BLaER1 treated with 17β-estradiol and CSF1 and Interleukin-3, amounts not matched to agents 10 nM and 100 nM (cell line): ENCODE measurements around the gene CABYR.
A peak's percentile ranks its signal among the peaks of the same experiment; 100 is the strongest.

ENCODE experiments used
- H3K27ac ChIP-seq, 11 experiments: shearing (Covaris generic); formaldehyde crosslinking; 2 replicates each; pipeline ENCODE4 v1.8.1; 2022
- H3K27me3 ChIP-seq, 11 experiments: shearing (Covaris generic); formaldehyde crosslinking; 2 replicates each; pipeline ENCODE4 v1.8.1; 2022
- H3K36me3 ChIP-seq, 11 experiments: shearing (Covaris generic); formaldehyde crosslinking; 2 replicates each; pipeline ENCODE4 v1.8.1; 2022
- H3K4me1 ChIP-seq, 10 experiments: shearing (Covaris generic); formaldehyde crosslinking; 2 replicates each; pipeline ENCODE4 v1.8.1; 2022
- H3K4me2 ChIP-seq, 11 experiments: shearing (Covaris generic); formaldehyde crosslinking; 2 replicates each; pipeline ENCODE4 v1.8.1; 2022
- H3K4me3 ChIP-seq, 10 experiments: shearing (Covaris generic); formaldehyde crosslinking; 2 replicates each; pipeline ENCODE4 v1.8.1; 2022
- H3K9ac ChIP-seq, 11 experiments: shearing (Covaris generic); formaldehyde crosslinking; 2 replicates each; pipeline ENCODE4 v1.8.1; 2022
- H3K9me3 ChIP-seq, 11 experiments: shearing (Covaris generic); formaldehyde crosslinking; replicated peaks in 1 of 11; 2 replicates each; pipeline ENCODE4 v1.8.1; 2022
- H4K20me1 ChIP-seq, 11 experiments: shearing (Covaris generic); formaldehyde crosslinking; 2 replicates each; pipeline ENCODE4 v1.8.1; 2022
- Cebpa-rat ChIP-seq, 11 experiments: shearing (Covaris generic); IDR thresholded peaks; 2 replicates each; pipeline ENCODE4 v1.8.1; 2022

The CABYR gene

GRCh38 chr18:24138789-24139616 is at the start of gene CABYR:
Gene CABYR (plus strand): TSS chr18:24139062. CDS start chr18:24143115, 4,053 bp downstream.
- H3K27ac ChIP-seq, result no peak within 1 kb of the TSS
- no peaks in the 10 kb centered on the region for H3K27me3 ChIP-seq
- peak within 1 kb of the TSS in 4 of 11 experiments; percentile 15 to 23 (median 18); a peak in 5 of 22 replicates for H3K4me2 ChIP-seq
- peaks cover 0 to 7% (median 0%) of the 10 kb centered on the region in 10 experiments; a peak in 1 of 20 replicates for H3K4me1 ChIP-seq
- TF ChIP-seq Cebpa-rat (IDR thresholded peaks at IDR 0.05), result no peak
- H4K20me1 ChIP-seq, result no peaks in the 10 kb centered on the region
- H3K9me3 ChIP-seq, result peaks cover 6 to 19% (median 13%) of the 10 kb centered on the region in 11 experiments; a peak in 19 of 22 replicates
- H3K36me3 ChIP-seq, result peaks cover 0 to 29% (median 25%) of the 10 kb centered on the region in 11 experiments; a peak in 18 of 22 replicates
- no peak within 1 kb of the TSS for H3K9ac ChIP-seq
- H3K4me3 ChIP-seq, result no peak within 1 kb of the TSS

DNA sequence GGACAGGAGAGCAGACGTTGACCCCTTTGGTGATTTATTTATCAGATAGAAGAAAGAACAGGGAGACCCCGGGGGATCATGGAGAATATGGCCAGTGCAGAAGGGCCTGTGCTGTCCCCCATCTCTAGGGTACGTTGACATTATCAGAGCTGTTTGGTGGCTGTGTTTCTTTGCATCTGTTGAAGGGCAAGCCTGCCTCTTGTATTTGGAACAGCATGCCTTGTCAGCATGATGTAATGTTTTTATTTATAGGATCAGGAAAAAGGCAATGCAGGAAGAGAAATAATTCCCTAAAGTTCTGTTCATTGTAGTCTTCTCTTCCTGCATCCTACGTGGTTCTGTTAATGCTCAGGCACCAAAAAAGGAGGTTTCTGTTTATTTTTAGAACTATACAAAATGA is 49.8 kb upstream of the CABYR start:
- Histone ChIP-seq H3K27ac (no peak overlapping the region), H3K9ac (no peak overlapping the region), H3K4me3 (no peak overlapping the region), H4K20me1 (no peaks in the 10 kb centered on the region; a peak in 1 of 22 replicates), H3K4me1 (peaks cover 6 to 21% (median 18%) of the 10 kb centered on the region in 10 experiments), H3K27me3 (no peaks in the 10 kb centered on the region), H3K36me3 (peaks cover 33 to 98% (median 88%) of the 10 kb centered on the region in 11 experiments), H3K9me3 (peaks cover 8 to 29% (median 20%) of the 10 kb centered on the region in 11 experiments; a peak in 16 of 22 replicates), H3K4me2 (peak overlapping the region in 4 of 11 experiments; percentile 3 to 38 (median 24); a peak in 4 of 22 replicates)
- no peak for TF ChIP-seq Cebpa-rat (IDR thresholded peaks at IDR 0.05)

DNA sequence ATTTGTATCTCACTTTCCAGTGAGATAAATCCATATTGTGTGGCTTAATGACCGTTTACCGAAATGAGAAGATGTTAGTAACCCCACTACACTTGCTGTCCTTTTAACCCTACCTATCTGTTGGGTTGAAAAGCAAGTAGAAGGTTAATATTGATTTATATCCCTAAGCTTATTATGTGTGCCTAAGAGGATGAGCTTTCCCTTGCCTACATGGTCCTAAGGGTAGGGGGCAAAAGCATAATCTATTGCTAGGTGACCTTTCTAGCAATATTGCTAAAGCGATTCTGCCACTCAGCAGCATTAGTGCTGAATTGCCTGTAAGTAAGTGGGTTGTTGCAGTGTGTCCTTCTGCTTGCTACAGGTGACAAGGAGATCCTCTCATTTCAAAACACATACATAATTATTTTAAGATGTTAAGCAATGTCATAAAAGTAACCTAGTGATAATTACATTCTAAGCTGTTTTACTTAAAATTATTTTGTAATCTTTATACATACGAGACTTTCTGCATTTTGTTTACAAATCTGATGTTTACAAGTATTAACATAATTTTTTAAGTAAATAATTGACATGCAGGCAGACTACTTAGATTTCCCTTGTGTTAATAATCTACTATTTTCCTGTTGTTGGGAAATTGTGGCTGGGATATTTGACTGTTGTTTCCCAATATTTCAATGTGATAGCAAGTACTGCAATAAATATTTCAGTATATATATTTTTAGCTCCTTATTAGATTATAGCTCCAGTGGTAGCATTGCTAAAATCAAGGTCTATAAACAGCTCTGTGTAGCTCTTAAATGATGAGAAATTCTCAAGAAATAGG is 49.1 kb upstream of the CABYR start:
- Histone ChIP-seq H3K4me1 (peaks cover 13 to 28% (median 24%) of the 10 kb centered on the region in 10 experiments), H3K4me3 (no peak overlapping the region), H4K20me1 (no peaks in the 10 kb centered on the region; a peak in 1 of 22 replicates), H3K27me3 (no peaks in the 10 kb centered on the region), H3K4me2 (peak overlapping the region in 1 of 11 experiments; percentile 26; a peak in 1 of 22 replicates), H3K9ac (no peak overlapping the region), H3K27ac (no peak overlapping the region), H3K36me3 (peaks cover 30 to 98% (median 83%) of the 10 kb centered on the region in 11 experiments), H3K9me3 (peaks cover 8 to 30% (median 21%) of the 10 kb centered on the region in 11 experiments; a peak in 16 of 22 replicates)
- TF ChIP-seq Cebpa-rat (IDR thresholded peaks at IDR 0.05), result no peak

DNA sequence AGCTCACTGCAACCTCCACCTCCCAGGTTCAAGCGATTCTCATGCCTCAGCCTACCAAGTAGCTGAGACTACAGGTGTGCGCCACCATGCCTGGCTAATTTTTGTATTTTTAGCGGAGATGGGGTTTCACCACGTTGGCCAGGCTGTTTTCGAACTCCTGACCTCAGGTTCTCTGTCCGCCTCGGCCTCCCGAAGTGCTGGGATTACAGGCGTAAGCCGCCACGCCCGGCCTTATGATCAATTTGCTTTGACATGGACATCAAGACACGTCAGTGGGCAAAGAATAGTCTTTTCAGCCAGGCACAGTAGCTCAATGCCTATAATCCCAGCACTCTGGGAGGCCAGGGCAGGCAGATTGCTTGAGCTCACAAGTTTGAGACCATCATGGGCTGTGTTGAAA is 48.0 kb upstream of the CABYR start:
- Histone ChIP-seq H3K4me2 (no peak overlapping the region), H3K27me3 (no peaks in the 10 kb centered on the region), H3K27ac (no peak overlapping the region), H3K4me1 (peaks cover 20 to 34% (median 31%) of the 10 kb centered on the region in 10 experiments), H3K36me3 (peaks cover 27 to 98% (median 83%) of the 10 kb centered on the region in 11 experiments), H4K20me1 (no peaks in the 10 kb centered on the region; a peak in 1 of 22 replicates), H3K9ac (no peak overlapping the region), H3K9me3 (peaks cover 14 to 41% (median 32%) of the 10 kb centered on the region in 11 experiments; a peak in 21 of 22 replicates), H3K4me3 (no peak overlapping the region)
- no peak for TF ChIP-seq Cebpa-rat (IDR thresholded peaks at IDR 0.05)

DNA sequence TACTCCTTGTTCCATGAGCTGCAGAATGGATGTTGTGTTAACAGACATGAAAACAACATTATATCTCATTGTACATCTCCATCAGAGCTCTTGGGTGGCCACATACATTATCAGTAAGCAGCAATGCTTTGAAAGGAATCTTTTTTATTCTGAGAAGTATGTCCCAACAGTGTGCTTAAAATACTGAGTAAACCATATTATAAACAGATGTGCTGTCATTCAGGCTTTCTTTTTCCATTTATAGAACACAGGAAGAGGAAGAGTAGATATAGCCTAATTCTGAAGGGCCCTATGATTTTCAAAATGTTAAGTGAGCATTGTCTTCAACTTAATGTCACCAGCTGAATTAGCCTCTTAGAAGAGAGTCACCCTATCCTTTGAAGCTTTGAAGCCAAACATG is 44.3 kb upstream of the CABYR start:
- Histone ChIP-seq H3K9ac (peak overlapping the region in 3 of 11 experiments; percentile 14 to 24 (median 23); a peak in 3 of 22 replicates), H3K9me3 (peaks cover 38 to 65% (median 55%) of the 10 kb centered on the region in 11 experiments), H3K36me3 (peaks cover 32 to 92% (median 76%) of the 10 kb centered on the region in 11 experiments), H3K4me3 (no peak overlapping the region), H3K27me3 (no peaks in the 10 kb centered on the region), H3K4me2 (peak overlapping the region; percentile 56 to 75 (median 67)), H3K27ac (peak overlapping the region in 9 of 11 experiments; percentile 45 to 66 (median 60); a peak in 18 of 22 replicates), H3K4me1 (peaks cover 18 to 25% (median 21%) of the 10 kb centered on the region in 10 experiments), H4K20me1 (no peaks in the 10 kb centered on the region)
- TF ChIP-seq Cebpa-rat (IDR thresholded peaks at IDR 0.05), result no peak

- Histone ChIP-seq H3K27me3 (no peaks in the 10 kb centered on the region), H3K27ac (0 out of 22 replicates have a peak overlapping the region, but pooled peaks of 2 of the 11 experiments have one; percentile 50 to 55)
- no peak for TF ChIP-seq Cebpa-rat (IDR thresholded peaks at IDR 0.05)
These were observed 42.9 kb upstream of the CABYR start for GRCh38 chr18:24095976-24096375.

DNA sequence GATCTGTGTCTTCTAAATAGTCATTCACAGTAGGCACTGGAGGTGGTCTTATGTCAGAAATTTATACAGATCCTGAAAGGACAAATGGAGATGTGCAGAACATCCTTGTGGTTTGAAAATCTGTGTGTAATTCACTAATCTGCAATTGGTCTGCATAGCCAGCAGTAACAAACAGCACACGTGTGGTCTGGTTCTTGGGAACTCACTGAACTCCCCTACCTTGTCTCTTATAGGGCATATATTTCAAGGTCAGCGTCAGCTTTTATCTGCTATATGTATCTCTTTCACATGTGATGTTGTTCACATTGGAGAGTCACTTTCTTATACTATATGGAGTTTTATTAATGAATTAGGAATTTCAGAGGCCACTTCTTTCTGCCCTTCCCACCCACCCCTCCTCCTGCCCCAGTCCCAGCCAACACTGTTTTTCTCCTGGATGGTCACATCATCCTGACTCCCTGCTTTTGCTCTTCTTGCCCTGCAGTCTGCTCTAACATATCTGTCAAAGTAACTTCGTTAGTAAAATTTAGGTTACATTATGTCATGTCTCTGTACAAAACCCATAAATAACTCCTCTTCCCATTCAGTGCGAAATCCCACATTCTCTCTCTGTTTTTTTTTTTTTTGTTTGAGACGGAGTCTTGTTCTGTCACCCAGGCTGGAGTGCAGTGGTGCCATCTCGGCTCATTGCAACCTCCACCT is 35.4 kb upstream of the CABYR start:
- H3K9ac ChIP-seq, result no peak overlapping the region
- peaks cover 14 to 88% (median 68%) of the 10 kb centered on the region in 11 experiments for H3K36me3 ChIP-seq
- no peak overlapping the region for H3K4me3 ChIP-seq
- peaks cover 0 to 9% (median 0%) of the 10 kb centered on the region in 10 experiments; a peak in 2 of 20 replicates for H3K4me1 ChIP-seq
- H3K27ac ChIP-seq, result no peak overlapping the region
- no peak overlapping the region for H3K4me2 ChIP-seq
- peaks cover 0 to 12% (median 0%) of the 10 kb centered on the region in 11 experiments; a peak in 3 of 22 replicates for H4K20me1 ChIP-seq
- TF ChIP-seq Cebpa-rat (IDR thresholded peaks at IDR 0.05), result no peak
- H3K9me3 ChIP-seq, result peaks cover 0 to 8% (median 5%) of the 10 kb centered on the region in 11 experiments; a peak in 11 of 22 replicates
- no peaks in the 10 kb centered on the region for H3K27me3 ChIP-seq

More at GRCh38 chr18:24095976-24096375, 42.9 kb upstream of the CABYR start:
- Histone ChIP-seq H3K36me3 (peaks cover 30 to 90% (median 74%) of the 10 kb centered on the region in 11 experiments), H4K20me1 (peaks cover 0 to 6% (median 0%) of the 10 kb centered on the region in 11 experiments; a peak in 2 of 22 replicates), H3K9me3 (peaks cover 36 to 58% (median 52%) of the 10 kb centered on the region in 11 experiments), H3K4me2 (no peak overlapping the region), H3K4me3 (no peak overlapping the region), H3K9ac (no peak overlapping the region), H3K4me1 (peaks cover 18 to 25% (median 21%) of the 10 kb centered on the region in 10 experiments)

DNA sequence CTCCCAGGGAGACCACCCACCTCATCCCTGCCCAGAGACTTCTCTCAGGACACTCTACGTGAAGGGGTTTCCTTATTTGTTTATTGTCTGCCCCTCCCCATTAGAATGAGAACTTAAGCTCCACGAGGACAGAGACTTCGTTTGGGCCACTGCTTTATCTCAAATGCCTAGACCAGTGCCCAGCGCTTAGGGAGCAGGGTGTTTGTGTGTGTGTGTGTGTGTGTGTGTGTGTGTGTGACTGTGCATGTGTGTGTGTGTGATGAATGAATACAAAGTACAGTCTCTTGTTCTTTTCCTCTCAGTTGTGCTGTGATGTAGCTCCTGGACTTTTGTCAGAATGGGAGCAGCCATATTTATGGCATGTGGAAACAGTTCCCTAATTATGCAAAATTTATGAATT is 34.4 kb upstream of the CABYR start:
- H3K27ac ChIP-seq, result no peak overlapping the region; a peak in 1 of 22 replicates
- H3K9me3 ChIP-seq, result peaks cover 0 to 1% (median 0%) of the 10 kb centered on the region in 11 experiments; a peak in 3 of 22 replicates
- peaks cover 11 to 89% (median 61%) of the 10 kb centered on the region in 11 experiments for H3K36me3 ChIP-seq
- H3K4me1 ChIP-seq, result peaks cover 0 to 9% (median 0%) of the 10 kb centered on the region in 10 experiments; a peak in 2 of 20 replicates
- no peak overlapping the region for H3K9ac ChIP-seq
- TF ChIP-seq Cebpa-rat (IDR thresholded peaks at IDR 0.05), result no peak
- no peak overlapping the region for H3K4me3 ChIP-seq
- H3K4me2 ChIP-seq, result no peak overlapping the region
- peaks cover 0 to 12% (median 0%) of the 10 kb centered on the region in 11 experiments; a peak in 3 of 22 replicates for H4K20me1 ChIP-seq
- no peaks in the 10 kb centered on the region for H3K27me3 ChIP-seq
